ENCODE results near the gene H2AZ1. TPM values are rescaled to one million over a fixed set of nuclear protein-coding genes. Genes with fewer than 3 reads are reported as not detected.

The H2AZ1 gene
- total and polyA plus RNA-seq, 12 donors: 49.7 to 234 (median 85.6) TPM

- TF ChIP-seq POLR2A (IDR thresholded peaks at IDR 0.05) (no peak), CTCF (IDR thresholded peaks at IDR 0.05) (no peak)
Measured at GRCh38 chr4:99918656-99919055, 31.4 kb downstream of the H2AZ1 start.

GRCh38 chr4:99917575-99917974 lies 32.5 kb downstream of the H2AZ1 start:
- no peak for DNase-seq
- intact Hi-C loops (cut with DNase I): no loop called here
- Histone ChIP-seq H3K27me3 (no peaks in the 10 kb centered on the region), H3K4me1 (replicated peaks in 1 of 2) (no peaks in the 10 kb centered on the region), H3K4me3 (no peak overlapping the region), H3K36me3 (replicated peaks in 1 of 2) (peaks cover 0 to 10% of the 10 kb centered on the region in 2 donors), H3K27ac (no peak overlapping the region), H3K9me3 (replicated peaks in 1 of 3) (peaks cover 0 to 8% (median 0%) of the 10 kb centered on the region in 3 donors)
- 92 to 96% (median 95%) methylated on average over 3 of the region's 3 CpGs for WGBS, 4 donors
- TF ChIP-seq POLR2A (IDR thresholded peaks at IDR 0.05): no peak
- no peak for TF ChIP-seq CTCF (IDR thresholded peaks at IDR 0.05)

More at GRCh38 chr4:99918656-99919055, 31.4 kb downstream of the H2AZ1 start:
- no peaks in the 10 kb centered on the region for H3K27me3 ChIP-seq
- DNase-seq: no peak
- peaks cover 0 to 13% of the 10 kb centered on the region in 2 donors for H3K36me3 ChIP-seq (replicated peaks in 1 of 2)
- peaks cover 0 to 8% (median 0%) of the 10 kb centered on the region in 3 donors for H3K9me3 ChIP-seq (replicated peaks in 1 of 3)
- intact Hi-C loops (cut with DNase I): no loop called here
- no peak overlapping the region for H3K4me3 ChIP-seq
- WGBS, 4 donors: 96 to 100% (median 98%) methylated on average over 2 of the region's 2 CpGs
- H3K4me1 ChIP-seq (replicated peaks in 1 of 2): no peaks in the 10 kb centered on the region
- no peak overlapping the region for H3K27ac ChIP-seq

- no peaks in the 10 kb centered on the region for H3K4me1 ChIP-seq (replicated peaks in 1 of 2)
- no peak overlapping the region for H3K4me3 ChIP-seq
- intact Hi-C loops (cut with DNase I): no loop called here
- H3K36me3 ChIP-seq (replicated peaks in 1 of 2): no peaks in the 10 kb centered on the region
- DNase-seq: no peak
- peaks cover 0 to 8% (median 0%) of the 10 kb centered on the region in 3 donors for H3K9me3 ChIP-seq (replicated peaks in 1 of 3)
- TF ChIP-seq POLR2A (IDR thresholded peaks at IDR 0.05) (no peak), CTCF (IDR thresholded peaks at IDR 0.05) (no peak)
- no peaks in the 10 kb centered on the region for H3K27me3 ChIP-seq
- WGBS, 4 donors: 90 to 93% (median 92%) methylated on average over 2 of the region's 2 CpGs
- no peak overlapping the region for H3K27ac ChIP-seq
Measured at GRCh38 chr4:99915449-99915848, 34.6 kb downstream of the H2AZ1 start.

Other genes with a start within 250 kb of the H2AZ1 start
- gene DAPP1, start 133.4 kb downstream of the H2AZ1 start, total RNA-seq: 1 to 10 TPM in 8 of 9 donors, under 1 TPM in 1; 0.42 to 3.7 (median 1.8) TPM
- 1 to 10 TPM in 1 of 3 donors, under 1 TPM in 2; 0.51 to 1.2 (median 0.88) TPM for gene DAPP1, start 133.4 kb downstream of the H2AZ1 start, polyA plus RNA-seq
- gene LAMTOR3, start 55.8 kb downstream of the H2AZ1 start, total RNA-seq: 10 to 100 TPM; 24.2 to 80.1 (median 46.1) TPM
- 100 to 1,000 TPM in 1 of 3 donors, 10 to 100 TPM in 2; 35.1 to 103 (median 52.7) TPM for gene LAMTOR3, start 55.8 kb downstream of the H2AZ1 start, polyA plus RNA-seq
- 10 to 100 TPM; 21.9 to 53.7 (median 37.8) TPM for gene DNAJB14, start 3.7 kb downstream of the H2AZ1 start, total RNA-seq
- gene DNAJB14, start 3.7 kb downstream of the H2AZ1 start, polyA plus RNA-seq: 10 to 100 TPM in 2 of 3 donors, 1 to 10 TPM in 1; 7.2 to 28.0 (median 19.1) TPM
- 10 to 100 TPM in 1 of 9 donors, 1 to 10 TPM in 5, under 1 TPM in 3; 0.17 to 14.4 (median 1.9) TPM for gene DDIT4L, start 240.2 kb upstream of the H2AZ1 start, total RNA-seq
- gene DDIT4L, start 240.2 kb upstream of the H2AZ1 start, polyA plus RNA-seq: 1 to 10 TPM in 1 of 3 donors, under 1 TPM in 2; 0.64 to 1.2 (median 0.88) TPM